ENCODE measurements around the gene ARHGAP8.

- no peak for TF ChIP-seq CTCF (IDR thresholded peaks at IDR 0.05)
- no peak for TF ChIP-seq POLR2A (IDR thresholded peaks at IDR 0.05)
Measured at GRCh38 chr22:44799077-44799945, 46.9 kb downstream of the ARHGAP8 start.

Measured in body of pancreas (tissue), 4 donors.